ENCODE results near the gene TBL1X. TPM values are rescaled to one million over a fixed set of nuclear protein-coding genes. Genes with fewer than 3 reads are reported as not detected.
A peak's percentile ranks its signal among the peaks of the same experiment; 100 is the strongest.

TBL1X gene
- total and polyA plus RNA-seq, 2 experiments from 2014 or later = 8.7 to 26.9 TPM

GRCh38 chrX:9466736-9467135, 1.9 kb downstream of the TBL1X start:
- no peaks in the 10 kb centered on the region for H3K36me3 ChIP-seq (ENCODE audit: insufficient read depth)
- peak overlapping the region; percentile 66 for H3K4me2 ChIP-seq
- peaks cover 9% of the 10 kb centered on the region; the same call in 2 of the 3 replicates for H3K36me3 Mint-ChIP-seq (ENCODE audit: low read depth)
- H3K9me2 ChIP-seq (ENCODE audit: insufficient read depth) = no peaks in the 10 kb centered on the region
- H3K4me3 ChIP-seq = peak overlapping the region; percentile 57
- H3K79me2 ChIP-seq (replicated peaks; ENCODE audit: insufficient read depth) = peaks cover 55% of the 10 kb centered on the region
- H3K4me1 Mint-ChIP-seq = peaks cover 20% of the 10 kb centered on the region
- peak overlapping the region; percentile 74 for H3K4me3 Mint-ChIP-seq
- no peaks in the 10 kb centered on the region; the same call in 1 of the 3 replicates for H3K9me3 Mint-ChIP-seq
- H3F3A ChIP-seq (replicated peaks; ENCODE audit: low read depth) = no peaks in the 10 kb centered on the region
- no peak overlapping the region for H3K27ac Mint-ChIP-seq
- H2AFZ ChIP-seq = no peak overlapping the region
- H3K27me3 Mint-ChIP-seq (ENCODE audit: insufficient read depth, low read depth, poor library complexity) = no peaks in the 10 kb centered on the region
- TF ChIP-seq CREB1 (CRISPR knock-in tag; IDR thresholded peaks at IDR 0.05; ENCODE audit: low read depth) (no peak), POLR2AphosphoS5 (IDR thresholded peaks at IDR 0.05; ENCODE audit: low read depth) (no peak), ZNF114 (CRISPR knock-in tag; IDR thresholded peaks at IDR 0.05) (no peak), STAT1 (IDR thresholded peaks at IDR 0.05; ENCODE audit: unreplicated experiment) (no peak), NANOG (IDR thresholded peaks at IDR 0.05; ENCODE audit: borderline replicate concordance) (no peak), ZNF331 (CRISPR knock-in tag; IDR thresholded peaks at IDR 0.05; ENCODE audit: low read depth) (no peak), JUNB (IDR thresholded peaks at IDR 0.05; ENCODE audit: unreplicated experiment) (no peak), EZH2 (IDR thresholded peaks at IDR 0.05; ENCODE audit: low read depth, unreplicated experiment) (no peak), EZH2phosphoT487 (IDR thresholded peaks at IDR 0.05; ENCODE audit: unreplicated experiment) (no peak), REST (IDR thresholded peaks at IDR 0.05; ENCODE audit: unreplicated experiment) (no peak)
- TF ChIP-seq, protein P1, sequence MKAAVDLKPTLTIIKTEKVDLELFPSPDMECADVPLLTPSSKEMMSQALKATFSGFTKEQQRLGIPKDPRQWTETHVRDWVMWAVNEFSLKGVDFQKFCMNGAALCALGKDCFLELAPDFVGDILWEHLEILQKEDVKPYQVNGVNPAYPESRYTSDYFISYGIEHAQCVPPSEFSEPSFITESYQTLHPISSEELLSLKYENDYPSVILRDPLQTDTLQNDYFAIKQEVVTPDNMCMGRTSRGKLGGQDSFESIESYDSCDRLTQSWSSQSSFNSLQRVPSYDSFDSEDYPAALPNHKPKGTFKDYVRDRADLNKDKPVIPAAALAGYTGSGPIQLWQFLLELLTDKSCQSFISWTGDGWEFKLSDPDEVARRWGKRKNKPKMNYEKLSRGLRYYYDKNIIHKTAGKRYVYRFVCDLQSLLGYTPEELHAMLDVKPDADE (IDR thresholded peaks at IDR 0.05) = no peak
- TF ChIP-seq, protein P2, sequence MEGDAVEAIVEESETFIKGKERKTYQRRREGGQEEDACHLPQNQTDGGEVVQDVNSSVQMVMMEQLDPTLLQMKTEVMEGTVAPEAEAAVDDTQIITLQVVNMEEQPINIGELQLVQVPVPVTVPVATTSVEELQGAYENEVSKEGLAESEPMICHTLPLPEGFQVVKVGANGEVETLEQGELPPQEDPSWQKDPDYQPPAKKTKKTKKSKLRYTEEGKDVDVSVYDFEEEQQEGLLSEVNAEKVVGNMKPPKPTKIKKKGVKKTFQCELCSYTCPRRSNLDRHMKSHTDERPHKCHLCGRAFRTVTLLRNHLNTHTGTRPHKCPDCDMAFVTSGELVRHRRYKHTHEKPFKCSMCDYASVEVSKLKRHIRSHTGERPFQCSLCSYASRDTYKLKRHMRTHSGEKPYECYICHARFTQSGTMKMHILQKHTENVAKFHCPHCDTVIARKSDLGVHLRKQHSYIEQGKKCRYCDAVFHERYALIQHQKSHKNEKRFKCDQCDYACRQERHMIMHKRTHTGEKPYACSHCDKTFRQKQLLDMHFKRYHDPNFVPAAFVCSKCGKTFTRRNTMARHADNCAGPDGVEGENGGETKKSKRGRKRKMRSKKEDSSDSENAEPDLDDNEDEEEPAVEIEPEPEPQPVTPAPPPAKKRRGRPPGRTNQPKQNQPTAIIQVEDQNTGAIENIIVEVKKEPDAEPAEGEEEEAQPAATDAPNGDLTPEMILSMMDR (conservative IDR thresholded peaks at IDR 0.05; ENCODE audit: low read depth in 2 of 2) = no peak
- TF ChIP-seq, protein P3, sequence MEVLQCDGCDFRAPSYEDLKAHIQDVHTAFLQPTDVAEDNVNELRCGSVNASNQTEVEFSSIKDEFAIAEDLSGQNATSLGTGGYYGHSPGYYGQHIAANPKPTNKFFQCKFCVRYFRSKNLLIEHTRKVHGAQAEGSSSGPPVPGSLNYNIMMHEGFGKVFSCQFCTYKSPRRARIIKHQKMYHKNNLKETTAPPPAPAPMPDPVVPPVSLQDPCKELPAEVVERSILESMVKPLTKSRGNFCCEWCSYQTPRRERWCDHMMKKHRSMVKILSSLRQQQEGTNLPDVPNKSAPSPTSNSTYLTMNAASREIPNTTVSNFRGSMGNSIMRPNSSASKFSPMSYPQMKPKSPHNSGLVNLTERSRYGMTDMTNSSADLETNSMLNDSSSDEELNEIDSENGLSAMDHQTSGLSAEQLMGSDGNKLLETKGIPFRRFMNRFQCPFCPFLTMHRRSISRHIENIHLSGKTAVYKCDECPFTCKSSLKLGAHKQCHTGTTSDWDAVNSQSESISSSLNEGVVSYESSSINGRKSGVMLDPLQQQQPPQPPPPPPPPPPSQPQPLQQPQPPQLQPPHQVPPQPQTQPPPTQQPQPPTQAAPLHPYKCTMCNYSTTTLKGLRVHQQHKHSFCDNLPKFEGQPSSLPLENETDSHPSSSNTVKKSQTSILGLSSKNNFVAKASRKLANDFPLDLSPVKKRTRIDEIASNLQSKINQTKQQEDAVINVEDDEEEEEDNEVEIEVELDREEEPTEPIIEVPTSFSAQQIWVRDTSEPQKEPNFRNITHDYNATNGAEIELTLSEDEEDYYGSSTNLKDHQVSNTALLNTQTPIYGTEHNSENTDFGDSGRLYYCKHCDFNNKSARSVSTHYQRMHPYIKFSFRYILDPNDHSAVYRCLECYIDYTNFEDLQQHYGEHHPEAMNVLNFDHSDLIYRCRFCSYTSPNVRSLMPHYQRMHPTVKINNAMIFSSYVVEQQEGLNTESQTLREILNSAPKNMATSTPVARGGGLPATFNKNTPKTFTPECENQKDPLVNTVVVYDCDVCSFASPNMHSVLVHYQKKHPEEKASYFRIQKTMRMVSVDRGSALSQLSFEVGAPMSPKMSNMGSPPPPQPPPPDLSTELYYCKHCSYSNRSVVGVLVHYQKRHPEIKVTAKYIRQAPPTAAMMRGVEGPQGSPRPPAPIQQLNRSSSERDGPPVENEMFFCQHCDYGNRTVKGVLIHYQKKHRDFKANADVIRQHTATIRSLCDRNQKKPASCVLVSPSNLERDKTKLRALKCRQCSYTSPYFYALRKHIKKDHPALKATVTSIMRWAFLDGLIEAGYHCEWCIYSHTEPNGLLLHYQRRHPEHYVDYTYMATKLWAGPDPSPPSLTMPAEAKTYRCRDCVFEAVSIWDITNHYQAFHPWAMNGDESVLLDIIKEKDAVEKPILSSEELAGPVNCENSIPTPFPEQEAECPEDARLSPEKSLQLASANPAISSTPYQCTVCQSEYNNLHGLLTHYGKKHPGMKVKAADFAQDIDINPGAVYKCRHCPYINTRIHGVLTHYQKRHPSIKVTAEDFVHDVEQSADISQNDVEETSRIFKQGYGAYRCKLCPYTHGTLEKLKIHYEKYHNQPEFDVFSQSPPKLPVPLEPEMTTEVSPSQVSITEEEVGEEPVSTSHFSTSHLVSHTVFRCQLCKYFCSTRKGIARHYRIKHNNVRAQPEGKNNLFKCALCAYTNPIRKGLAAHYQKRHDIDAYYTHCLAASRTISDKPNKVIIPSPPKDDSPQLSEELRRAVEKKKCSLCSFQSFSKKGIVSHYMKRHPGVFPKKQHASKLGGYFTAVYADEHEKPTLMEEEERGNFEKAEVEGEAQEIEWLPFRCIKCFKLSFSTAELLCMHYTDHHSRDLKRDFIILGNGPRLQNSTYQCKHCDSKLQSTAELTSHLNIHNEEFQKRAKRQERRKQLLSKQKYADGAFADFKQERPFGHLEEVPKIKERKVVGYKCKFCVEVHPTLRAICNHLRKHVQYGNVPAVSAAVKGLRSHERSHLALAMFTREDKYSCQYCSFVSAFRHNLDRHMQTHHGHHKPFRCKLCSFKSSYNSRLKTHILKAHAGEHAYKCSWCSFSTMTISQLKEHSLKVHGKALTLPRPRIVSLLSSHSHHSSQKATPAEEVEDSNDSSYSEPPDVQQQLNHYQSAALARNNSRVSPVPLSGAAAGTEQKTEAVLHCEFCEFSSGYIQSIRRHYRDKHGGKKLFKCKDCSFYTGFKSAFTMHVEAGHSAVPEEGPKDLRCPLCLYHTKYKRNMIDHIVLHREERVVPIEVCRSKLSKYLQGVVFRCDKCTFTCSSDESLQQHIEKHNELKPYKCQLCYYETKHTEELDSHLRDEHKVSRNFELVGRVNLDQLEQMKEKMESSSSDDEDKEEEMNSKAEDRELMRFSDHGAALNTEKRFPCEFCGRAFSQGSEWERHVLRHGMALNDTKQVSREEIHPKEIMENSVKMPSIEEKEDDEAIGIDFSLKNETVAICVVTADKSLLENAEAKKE (CRISPR knock-in tag; IDR thresholded peaks at IDR 0.05) = no peak
- peaks cover 13% of the 10 kb centered on the region; the same call in 1 of the 2 replicates for H3K27me3 ChIP-seq (ENCODE audit: insufficient read depth)
- no peaks in the 10 kb centered on the region; the same call in 1 of the 2 replicates for H4K20me1 ChIP-seq (replicated peaks; ENCODE audit: insufficient read depth)
- no peak overlapping the region for H3K27ac ChIP-seq (ENCODE audit: low read depth)
- ATAC-seq = no peak
- DNase-seq (ENCODE audit: low spot score) = no peak
- H3K4me1 ChIP-seq (ENCODE audit: insufficient read depth) = peaks cover 23% of the 10 kb centered on the region

All from GM23338 (cell line).